PC-9 (cell line): ENCODE measurements around the gene BCL6. TPM values are rescaled to one million over a fixed set of nuclear protein-coding genes. Genes with fewer than 3 reads are reported as not detected.
A peak's percentile ranks its signal among the peaks of the same experiment; 100 is the strongest.

ENCODE experiments used
- BruUV-seq: library from RNA; stranded (reverse); fragments of 400-500 nt; replicated peaks from 2 replicates; lab custom pipeline; 2021; lab: Mats Ljungman, UMichigan
- CTCF ChIA-PET: fragments of 300-600 bp; sonication (Branson Sonifier 250); formaldehyde crosslinking; loops from one replicate; lab custom pipeline; 2022; ENCODE audit warnings: antibody characterized with exemption; lab: Charles Lee
- POLR2A ChIA-PET: fragments of 300-600 bp; sonication (Branson Sonifier 250); formaldehyde crosslinking; loops from one replicate; lab custom pipeline; 2022; ENCODE audit warnings: antibody characterized with exemption; ENCODE audit not compliant: unreplicated experiment; lab: Charles Lee
- DNase-seq, 2 experiments: peaks; one replicate each; pipeline versions ENCODE4 v3.0.0 to v3.0.0-alpha.2; 2015 to 2022; ENCODE audit warnings: mixed read lengths in 1 of 2
- H2AFZ ChIP-seq: fragments of 200-600 bp; sonication (generic); 2 replicates; pipeline ENCODE4 v1.8.1; 2017; ENCODE audit warnings: antibody characterized with exemption
- H3F3A ChIP-seq: fragments of 200-600 bp; sonication (generic); 2 replicates; pipeline ENCODE4 v1.8.1; 2017; ENCODE audit warnings: antibody characterized with exemption, mild to moderate bottlenecking, low read depth; ENCODE audit not compliant: insufficient read depth
- H3K27ac ChIP-seq: fragments of 200-600 bp; sonication (generic); 2 replicates; pipeline ENCODE4 v1.6.1; 2016; ENCODE audit warnings: mixed run types
- H3K27me3 ChIP-seq: fragments of 200-600 bp; sonication (generic); 2 replicates; pipeline ENCODE4 v1.6.1; 2016; ENCODE audit warnings: low read depth, mixed run types; ENCODE audit not compliant: insufficient read depth
- H3K36me3 ChIP-seq: fragments of 200-600 bp; sonication (generic); 2 replicates; pipeline ENCODE4 v1.6.1; 2016; ENCODE audit warnings: low read depth, mixed run types
- H3K4me1 ChIP-seq: fragments of 200-600 bp; sonication (generic); replicated peaks from 2 replicates; pipeline ENCODE4 v1.6.1; 2016; ENCODE audit warnings: mixed run types; ENCODE audit not compliant: insufficient read depth
- H3K4me2 ChIP-seq: fragments of 200-600 bp; sonication (generic); 2 replicates; pipeline ENCODE4 v1.6.1; 2017; ENCODE audit warnings: mixed run types
- H3K4me3 ChIP-seq: fragments of 200-600 bp; sonication (generic); 2 replicates; pipeline ENCODE4 v1.6.1; 2016; ENCODE audit warnings: mixed run types
- H3K79me2 ChIP-seq: fragments of 200-600 bp; sonication (generic); 2 replicates; pipeline ENCODE4 v1.6.1; 2017; ENCODE audit warnings: low read depth, mixed run types
- H3K9me2 ChIP-seq: fragments of 200-600 bp; sonication (generic); 2 replicates; pipeline ENCODE4 v1.8.1; 2017; ENCODE audit warnings: mild to moderate bottlenecking; ENCODE audit not compliant: insufficient read depth
- H3K9me3 ChIP-seq: fragments of 200-600 bp; sonication (generic); 2 replicates; pipeline ENCODE4 v1.8.1; 2016; ENCODE audit warnings: low read depth; ENCODE audit not compliant: insufficient read depth
- H4K20me1 ChIP-seq: fragments of 200-600 bp; sonication (generic); 2 replicates; pipeline ENCODE4 v1.8.1; 2017; ENCODE audit not compliant: insufficient read depth
- CTCF ChIP-seq: fragments of 200-600 bp; sonication (generic); conservative IDR thresholded peaks from 2 replicates; pipeline ENCODE4 v1.6.1; 2017; ENCODE audit warnings: mixed run types, antibody characterized with exemption, mild to moderate bottlenecking, moderate library complexity
- EZH2 ChIP-seq: fragments of 200-600 bp; sonication (generic); IDR thresholded peaks from 2 replicates; pipeline ENCODE4 v1.8.0; 2017; ENCODE audit warnings: antibody characterized with exemption, low read depth
- intact Hi-C: fragments of 100-400 bp; cut with micrococcal nuclease; formaldehyde crosslinking; loops from one replicate; pipeline ENCODE4 v1.10.0; 2022; ENCODE audit not compliant: unreplicated experiment
- total RNA-seq: library from RNA; stranded (reverse); gene quantifications from 2 replicates; pipeline ENCODE4 v1.2.3, GENCODE V29; 2021

The BCL6 gene
- total RNA-seq, 1 experiment from 2014 or later = 42.2 TPM

GRCh38 chr3:187737368-187738070 lies 7.7 kb downstream of the BCL6 start:
- H3K9me2 ChIP-seq = no peaks in the 10 kb centered on the region
- peak overlapping the region; percentile 53 for H3K4me3 ChIP-seq
- H3K9me3 ChIP-seq = no peaks in the 10 kb centered on the region
- intact Hi-C loops = loop anchor here (1.0 to 10.0 kb wide), 6 partner anchors 943 to 1587 kb away; no protein-coding TSS in a partner anchor
- TF ChIP-seq CTCF (no peak), EZH2 (no peak)
- peak in 1 of 2 experiments; percentile 62 for DNase-seq
- H3K4me1 ChIP-seq = peaks cover 48% of the 10 kb centered on the region
- peaks cover 49% of the 10 kb centered on the region for H4K20me1 ChIP-seq
- peaks cover 17% of the 10 kb centered on the region; the same call in 1 of the 2 replicates for H3F3A ChIP-seq
- ChIA-PET CTCF (interaction anchor here (0.6 to 4.6 kb wide), 11 partner anchors 12 to 1495 kb away, joined by 3 to 129 read pairs (median 4); no protein-coding TSS in a partner anchor), POLR2A (interaction anchor here (0.6 to 0.7 kb wide), 8 partner anchors 10 to 1216 kb away, joined by 3 to 19 read pairs (median 7); no protein-coding TSS in a partner anchor)
- H2AFZ ChIP-seq = no peak overlapping the region
- peak overlapping the region; percentile 99 for H3K4me2 ChIP-seq
- H3K36me3 ChIP-seq = peaks cover 42% of the 10 kb centered on the region
- no peaks in the 10 kb centered on the region for H3K27me3 ChIP-seq
- H3K79me2 ChIP-seq = peaks cover 98% of the 10 kb centered on the region
- no TSS peak for BruUV-seq
- H3K27ac ChIP-seq = no peak overlapping the region

GRCh38 chr3:187737006-187737367 lies 8.3 kb downstream of the BCL6 start:
- Histone ChIP-seq H3K79me2 (peaks cover 96% of the 10 kb centered on the region), H3K9me2 (no peaks in the 10 kb centered on the region), H3K4me2 (peak overlapping the region; percentile 14; the same call in 1 of the 2 replicates), H3K27ac (no peak overlapping the region), H3F3A (peaks cover 14% of the 10 kb centered on the region; the same call in 1 of the 2 replicates), H3K4me1 (peaks cover 44% of the 10 kb centered on the region), H2AFZ (no peak overlapping the region), H3K27me3 (no peaks in the 10 kb centered on the region), H4K20me1 (peaks cover 52% of the 10 kb centered on the region), H3K36me3 (peaks cover 47% of the 10 kb centered on the region), H3K9me3 (no peaks in the 10 kb centered on the region), H3K4me3 (no peak overlapping the region)
- no peak for DNase-seq
- ChIA-PET CTCF (interaction anchor here (0.6 to 4.6 kb wide), 6 partner anchors 24 to 1217 kb away, joined by 3 to 129 read pairs (median 8); no protein-coding TSS in a partner anchor), POLR2A (interaction anchor here (0.6 to 0.7 kb wide), 6 partner anchors 416 to 1217 kb away, joined by 3 to 19 read pairs (median 8); no protein-coding TSS in a partner anchor)
- no peak for TF ChIP-seq CTCF
- TF ChIP-seq EZH2 = no peak
- intact Hi-C loops = loop anchor here (5.0 to 10.0 kb wide), 2 partner anchors 1145 to 1588 kb away; no protein-coding TSS in a partner anchor
- BruUV-seq = no TSS peak

DNA sequence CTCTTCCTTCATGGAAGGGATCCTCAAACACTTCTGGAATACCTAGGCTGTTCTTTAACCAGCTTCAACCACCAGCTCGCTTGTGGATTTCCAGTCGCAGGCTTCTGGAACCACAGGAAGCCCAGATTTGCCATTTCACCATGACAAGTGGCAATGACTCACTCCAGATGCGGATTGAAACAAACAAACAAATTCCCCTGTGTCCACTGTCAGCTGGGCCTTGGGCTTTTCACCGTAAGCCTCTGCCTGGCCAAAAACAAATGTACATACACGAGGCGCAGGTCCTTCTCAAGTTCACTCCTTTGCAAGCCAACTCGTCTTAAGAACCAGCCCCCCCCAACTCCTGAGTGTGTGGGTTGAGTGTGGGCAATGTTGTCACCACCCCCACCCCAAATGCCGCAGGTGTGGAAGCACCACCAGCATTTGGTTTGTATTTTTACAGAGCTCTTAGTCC lies 8.8 kb downstream of the BCL6 start:
- BruUV-seq = no TSS peak
- peaks cover 54% of the 10 kb centered on the region for H4K20me1 ChIP-seq
- intact Hi-C loops = loop anchor here (5.0 to 10.0 kb wide), 2 partner anchors 1146 to 1588 kb away; no protein-coding TSS in a partner anchor

More for the DNA sequence above, 8.8 kb downstream of the BCL6 start:
- peaks cover 53% of the 10 kb centered on the region for H3K36me3 ChIP-seq
- H3K27me3 ChIP-seq = no peaks in the 10 kb centered on the region
- peak overlapping the region; percentile 11; the same call in 1 of the 2 replicates for H3K27ac ChIP-seq
- H3F3A ChIP-seq = peaks cover 14% of the 10 kb centered on the region; the same call in 1 of the 2 replicates
- H3K79me2 ChIP-seq = peaks cover 90% of the 10 kb centered on the region
- CTCF ChIA-PET = interaction anchor here (0.6 to 0.7 kb wide), 3 partner anchors 24 to 889 kb away, joined by 6 to 19 read pairs (median 11); no protein-coding TSS in a partner anchor
- no peaks in the 10 kb centered on the region for H3K9me3 ChIP-seq
- no peaks in the 10 kb centered on the region for H3K9me2 ChIP-seq
- peaks cover 44% of the 10 kb centered on the region for H3K4me1 ChIP-seq
- no peak overlapping the region for H3K4me3 ChIP-seq
- no peak overlapping the region for H2AFZ ChIP-seq
- H3K4me2 ChIP-seq = peak overlapping the region; percentile 14; the same call in 1 of the 2 replicates
- no peak for TF ChIP-seq EZH2
- TF ChIP-seq CTCF = no peak
- POLR2A ChIA-PET = interaction anchor here (0.7 kb wide), 2 partner anchors 550 to 1217 kb away, joined by 11 to 19 read pairs; no protein-coding TSS in a partner anchor
- peak; percentile 55 to 66 for DNase-seq
